HEK293 (cell line): Measurements from ENCODE around the gene VPS54.

Experiments used
- CTCF ChIA-PET: fragments of 350-600 bp; formaldehyde crosslinking; extraction: SDS; loops from one replicate; lab custom pipeline; 2021; ENCODE audit warnings: antibody characterized with exemption; lab: Yijun Ruan, JAX
- POLR2A ChIA-PET: fragments of 300-600 bp; formaldehyde crosslinking; extraction: SDS; loops from one replicate; lab custom pipeline; 2020; ENCODE audit warnings: antibody characterized with exemption, inconsistent platforms; lab: Yijun Ruan, JAX
- H3K27ac ChIP-seq: fragments of 200-500 bp; sonication (Bioruptor generic); 2 replicates; pipeline ENCODE4 v1.5.1; 2014; ENCODE audit warnings: low read depth, low read length, control low read depth, inconsistent platforms; ENCODE audit errors: extremely low read depth
- H3K36me3 ChIP-seq, 2 experiments: fragments of 200-500 bp in 1 of 2; sonication (Bioruptor generic) in 1 of 2; 1 replicate in 1 of 2; 2 replicates in 1 of 2; pipeline ENCODE4 v1.5.1; 2014 to 2017; ENCODE audit warnings: inconsistent platforms in 2 of 2, low read length in 2 of 2; ENCODE audit not compliant: control insufficient read depth in 2 of 2, insufficient read depth in 1 of 2
- H3K4me1 ChIP-seq: fragments of 200-500 bp; sonication (Bioruptor generic); 2 replicates; pipeline ENCODE4 v1.5.1; 2014; ENCODE audit warnings: mild to moderate bottlenecking, low read length, inconsistent platforms; ENCODE audit not compliant: control insufficient read depth, insufficient read depth
- H3K4me3 ChIP-seq: 2 replicates; pipeline ENCODE4 v1.5.1; 2011; ENCODE audit warnings: low read depth, mild to moderate bottlenecking, control low read depth, low read length, moderate library complexity
- H3K9me3 ChIP-seq: fragments of 200-500 bp; sonication (Bioruptor generic); 2 replicates; pipeline ENCODE4 v1.5.1; 2014; ENCODE audit warnings: low read depth, low read length, inconsistent platforms; ENCODE audit not compliant: control insufficient read depth, insufficient read depth
- AEBP2 ChIP-seq: fragments of 450-650 bp; formaldehyde crosslinking; IDR thresholded peaks from 2 replicates; pipeline ENCODE4 v1.5.1; 2016; ENCODE audit warnings: missing biosample characterization, missing genetic modification characterization, borderline replicate concordance
- BCL6B ChIP-seq: fragments of 450-650 bp; formaldehyde crosslinking; IDR thresholded peaks from 2 replicates; pipeline ENCODE4 v1.5.1; 2017; ENCODE audit warnings: missing biosample characterization, missing genetic modification characterization
- CTCF ChIP-seq: fragments of 450-650 bp; formaldehyde crosslinking; IDR thresholded peaks from 2 replicates; pipeline ENCODE4 v1.5.1; 2016; ENCODE audit warnings: missing biosample characterization, missing genetic modification characterization
- HOXD13 ChIP-seq: sonication (generic); formaldehyde crosslinking; IDR thresholded peaks from 2 replicates; pipeline ENCODE4 v1.8.0; 2022; ENCODE audit warnings: missing genetic modification reagents, borderline replicate concordance
- KLF1 ChIP-seq: fragments of 450-650 bp; formaldehyde crosslinking; IDR thresholded peaks from 2 replicates; pipeline ENCODE4 v1.5.1; 2016; ENCODE audit warnings: missing biosample characterization, missing genetic modification characterization
- PRDM1 ChIP-seq: fragments of 450-650 bp; formaldehyde crosslinking; IDR thresholded peaks from 2 replicates; pipeline ENCODE4; 2016; ENCODE audit warnings: missing biosample characterization, missing genetic modification characterization
- ZBTB17 ChIP-seq: fragments of 450-650 bp; formaldehyde crosslinking; IDR thresholded peaks from 2 replicates; pipeline ENCODE4 v1.5.1; 2016; ENCODE audit warnings: missing biosample characterization, missing genetic modification characterization
- ZFP3 ChIP-seq: fragments of 450-650 bp; formaldehyde crosslinking; IDR thresholded peaks from 2 replicates; pipeline ENCODE4 v1.5.1; 2016; ENCODE audit warnings: low read depth, missing biosample characterization, missing genetic modification characterization
- ZFP41 ChIP-seq: fragments of 450-650 bp; formaldehyde crosslinking; IDR thresholded peaks from 2 replicates; pipeline ENCODE4 v1.5.1; 2016; ENCODE audit warnings: missing biosample characterization, missing genetic modification characterization, borderline replicate concordance
- ZNF121 ChIP-seq: fragments of 450-650 bp; formaldehyde crosslinking; IDR thresholded peaks from 2 replicates; pipeline ENCODE4 v1.5.1; 2016; ENCODE audit warnings: missing biosample characterization, missing genetic modification characterization
- ZNF148 ChIP-seq: fragments of 450-650 bp; formaldehyde crosslinking; IDR thresholded peaks from 2 replicates; pipeline ENCODE4 v1.5.0; 2017; ENCODE audit warnings: missing biosample characterization, missing genetic modification characterization, borderline replicate concordance
- ZNF157 ChIP-seq: fragments of 450-650 bp; formaldehyde crosslinking; IDR thresholded peaks from 2 replicates; pipeline ENCODE4 v1.5.1; 2016; ENCODE audit warnings: missing biosample characterization, missing genetic modification characterization
- ZNF175 ChIP-seq: fragments of 450-650 bp; formaldehyde crosslinking; IDR thresholded peaks from 2 replicates; pipeline ENCODE4 v1.5.1; 2016; ENCODE audit warnings: missing biosample characterization, missing genetic modification characterization
- ZNF18 ChIP-seq: fragments of 450-650 bp; formaldehyde crosslinking; IDR thresholded peaks from 2 replicates; pipeline ENCODE4 v1.5.1; 2016; ENCODE audit warnings: missing biosample characterization, missing genetic modification characterization
- ZNF433 ChIP-seq: fragments of 450-650 bp; formaldehyde crosslinking; IDR thresholded peaks from 2 replicates; pipeline ENCODE4 v1.5.1; 2016; ENCODE audit warnings: missing biosample characterization, missing genetic modification characterization, low read depth
- ZNF501 ChIP-seq: fragments of 450-650 bp; formaldehyde crosslinking; IDR thresholded peaks from 2 replicates; pipeline ENCODE4 v1.5.1; 2016; ENCODE audit warnings: missing biosample characterization, missing genetic modification characterization
- ZNF623 ChIP-seq: fragments of 450-650 bp; formaldehyde crosslinking; IDR thresholded peaks from 2 replicates; pipeline ENCODE4 v1.5.1; 2016; ENCODE audit warnings: missing biosample characterization, missing genetic modification characterization
- ZNF660 ChIP-seq: fragments of 450-650 bp; IDR thresholded peaks from 2 replicates; pipeline ENCODE4 v1.5.1; 2018; ENCODE audit warnings: missing biosample characterization, mild to moderate bottlenecking, missing genetic modification characterization
- ZNF670 ChIP-seq: fragments of 450-650 bp; formaldehyde crosslinking; IDR thresholded peaks from 2 replicates; pipeline ENCODE4 v1.5.1; 2016; ENCODE audit warnings: missing biosample characterization, missing genetic modification characterization, low read depth
- ZNF792 ChIP-seq: fragments of 450-650 bp; formaldehyde crosslinking; IDR thresholded peaks from 2 replicates; pipeline ENCODE4 v1.5.1; 2016; ENCODE audit warnings: missing biosample characterization, missing genetic modification characterization

The VPS54 gene

GRCh38 chr2:64063924-64064331 lies 44.7 kb upstream of the VPS54 start:
- Histone ChIP-seq H3K9me3 (no peaks in the 10 kb centered on the region), H3K4me1 (no peaks in the 10 kb centered on the region), H3K27ac (no peak overlapping the region), H3K36me3 (no peaks in the 10 kb centered on the region), H3K4me3 (no peak overlapping the region)
- POLR2A ChIA-PET = interaction anchor here (0.6 kb wide), 1 partner anchor 1066 kb away, joined by 3 read pairs; the partner anchor contains the start of gene RAB1A
- CTCF ChIA-PET = interaction anchor here (0.6 kb wide), 1 partner anchor 340 kb away, joined by 3 read pairs; no protein-coding TSS in a partner anchor
- TF ChIP-seq ZNF623 (tag by site-specific recombination) (peak; percentile 54), ZBTB17 (tag by site-specific recombination) (0 out of 2 replicates have a peak, but pooled peaks have one; percentile 34), BCL6B (no peak), ZNF433 (tag by site-specific recombination) (no peak), ZNF660 (tag by site-specific recombination) (no peak)

GRCh38 chr2:64063454-64063853 lies 44.2 kb upstream of the VPS54 start:
- Histone ChIP-seq H3K36me3 (no peaks in the 10 kb centered on the region), H3K9me3 (no peaks in the 10 kb centered on the region), H3K27ac (no peak overlapping the region), H3K4me1 (no peaks in the 10 kb centered on the region), H3K4me3 (no peak overlapping the region)
- ChIA-PET POLR2A (no interaction called here), CTCF (no interaction called here)
- TF ChIP-seq CTCF (tag by site-specific recombination) (no peak), KLF1 (no peak), ZNF18 (no peak), ZNF501 (no peak), HOXD13 (CRISPR knock-in tag) (no peak), ZNF792 (tag by site-specific recombination) (no peak)

- TF ChIP-seq ZFP3 = no peak
- TF ChIP-seq ZNF121 (tag by site-specific recombination) = no peak
- TF ChIP-seq PRDM1 (tag by site-specific recombination) = peak; percentile 51; the same call in 1 of the 2 replicates
- no peak for TF ChIP-seq ZNF157 (tag by site-specific recombination)
- ChIA-PET POLR2A (no interaction called here), CTCF (interaction anchor here (0.6 kb wide), 2 partner anchors 10 to 236 kb away, joined by 3 to 4 read pairs; no protein-coding TSS in a partner anchor)
- H3K4me3 ChIP-seq = no peak overlapping the region
- no peaks in the 10 kb centered on the region for H3K36me3 ChIP-seq
- H3K9me3 ChIP-seq = no peaks in the 10 kb centered on the region
- H3K4me1 ChIP-seq = no peaks in the 10 kb centered on the region
- no peak overlapping the region for H3K27ac ChIP-seq
These were observed 43.6 kb upstream of the VPS54 start for GRCh38 chr2:64062840-64063239.

- no peaks in the 10 kb centered on the region for H3K4me1 ChIP-seq
- ChIA-PET POLR2A (interaction anchor here (0.6 kb wide), 1 partner anchor 15 kb away, joined by 3 read pairs; no protein-coding TSS in a partner anchor), CTCF (interaction anchor here (0.6 to 0.7 kb wide), 3 partner anchors 62 to 820 kb away, joined by 3 to 4 read pairs (median 4); no protein-coding TSS in a partner anchor)
- H3K9me3 ChIP-seq = no peaks in the 10 kb centered on the region
- H3K4me3 ChIP-seq = no peak overlapping the region
- H3K27ac ChIP-seq = no peak overlapping the region
- H3K36me3 ChIP-seq = no peaks in the 10 kb centered on the region
- TF ChIP-seq ZNF175 (tag by site-specific recombination) (no peak), ZNF670 (tag by site-specific recombination) (no peak), ZNF148 (tag by site-specific recombination) (no peak), ZFP41 (tag by site-specific recombination) (no peak), AEBP2 (tag by site-specific recombination) (no peak)
These were observed 40.0 kb upstream of the VPS54 start for GRCh38 chr2:64059270-64059669.
